Keratinocyte (primary cell): Measurements from ENCODE around the gene RNF38. TPM values are rescaled to one million over a fixed set of nuclear protein-coding genes. Genes with fewer than 3 reads are reported as not detected.

Source experiments
- DNase-seq: peaks from one replicate; pipeline ENCODE4 v3.0.0-alpha.2; 2011; ENCODE audit warnings: low read depth, missing footprints, low spot score
- FAIRE-seq: peaks from 2 replicates; lab custom pipeline; 2011; peaks lifted over from hg19 to GRCh38; lab: Jason Lieb, UNC
- H2AFZ ChIP-seq: 2 replicates; pipeline ENCODE4 v1.6.0; 2012; ENCODE audit warnings: low read length, control low read depth, inconsistent platforms; ENCODE audit not compliant: control insufficient read depth
- H3K27ac ChIP-seq: 2 replicates; pipeline ENCODE4 v1.5.1; 2011; ENCODE audit warnings: low read length; ENCODE audit not compliant: control insufficient read depth, insufficient read depth
- H3K27me3 ChIP-seq: 3 replicates; pipeline ENCODE4 v1.6.0; 2011; ENCODE audit warnings: low read length; ENCODE audit not compliant: control insufficient read depth, insufficient read depth; ENCODE audit errors: extremely low read depth
- H3K36me3 ChIP-seq, 2 experiments: 2 replicates in 1 of 2; 3 replicates in 1 of 2; pipeline ENCODE4 v1.5.1; 2011; ENCODE audit warnings: low read length in 2 of 2, mild to moderate bottlenecking in 1 of 2; ENCODE audit not compliant: control insufficient read depth in 2 of 2, insufficient read depth in 2 of 2; ENCODE audit errors: extremely low read depth in 1 of 2
- H3K4me1 ChIP-seq: 3 replicates; pipeline ENCODE4 v1.5.1; 2011; ENCODE audit warnings: low read length; ENCODE audit not compliant: control insufficient read depth, insufficient read depth; ENCODE audit errors: extremely low read depth
- H3K4me2 ChIP-seq: 3 replicates; pipeline ENCODE4 v1.6.0; 2011; ENCODE audit warnings: low read depth, low read length; ENCODE audit not compliant: control insufficient read depth, insufficient read depth; ENCODE audit errors: extremely low read depth
- H3K4me3 ChIP-seq, 3 experiments: fragments of 200-600 bp in 1 of 3; sonication (generic) in 1 of 3; 2 replicates in 2 of 3; 3 replicates in 1 of 3; pipeline ENCODE4 v1.5.1; 2011 to 2016; ENCODE audit warnings: low read length in 3 of 3, mild to moderate bottlenecking in 3 of 3, control low read depth in 2 of 3, inconsistent platforms in 1 of 3, low read depth in 1 of 3, mixed read lengths in 1 of 3, mixed run types in 1 of 3, moderate library complexity in 1 of 3; ENCODE audit not compliant: control insufficient read depth in 2 of 3, insufficient read depth in 2 of 3; ENCODE audit errors: extremely low read depth in 1 of 3
- H3K79me2 ChIP-seq: 2 replicates; pipeline ENCODE4 v1.6.0; 2012; ENCODE audit warnings: low read length; ENCODE audit not compliant: control insufficient read depth, insufficient read depth
- H3K9ac ChIP-seq: 3 replicates; pipeline ENCODE4 v1.6.0; 2011; ENCODE audit warnings: low read length; ENCODE audit not compliant: control insufficient read depth, insufficient read depth; ENCODE audit errors: extremely low read depth
- H3K9me1 ChIP-seq: 3 replicates; pipeline ENCODE4 v1.6.0; 2011; ENCODE audit warnings: low read length; ENCODE audit not compliant: control insufficient read depth, insufficient read depth; ENCODE audit errors: extremely low read depth
- H3K9me3 ChIP-seq: 2 replicates; pipeline ENCODE4 v1.5.1; 2012; ENCODE audit warnings: low read depth, low read length; ENCODE audit not compliant: control insufficient read depth
- H4K20me1 ChIP-seq: 3 replicates; pipeline ENCODE4 v1.6.0; 2011; ENCODE audit warnings: low read length; ENCODE audit not compliant: control insufficient read depth, insufficient read depth; ENCODE audit errors: extremely low read depth
- CTCF ChIP-seq, 3 experiments: IDR thresholded peaks in 1 of 3; conservative IDR thresholded peaks in 1 of 3; optimal IDR thresholded peaks in 1 of 3; 2 replicates in 2 of 3; 3 replicates in 1 of 3; pipeline versions ENCODE3 to v1.5.1; 2011; ENCODE audit warnings: low read length in 3 of 3, mild to moderate bottlenecking in 3 of 3, moderate library complexity in 2 of 3, control low read depth in 1 of 3, inconsistent platforms in 1 of 3; ENCODE audit not compliant: insufficient read depth in 2 of 3; ENCODE audit errors: extremely low read depth in 1 of 3
- EZH2 ChIP-seq: IDR thresholded peaks from one replicate; pipeline ENCODE4 v1.6.1; 2012; ENCODE audit warnings: inconsistent platforms, mild to moderate bottlenecking, low read length, moderate library complexity
- dilution Hi-C: fragments of 300-500 bp; cut with MboI; formaldehyde crosslinking; loops from one replicate; pipeline ENCODE4 v1.7.0; 2020; ENCODE audit warnings: low sequenced_read_pairs; ENCODE audit not compliant: extremely low pct_ligation_motif_present
- polyA plus RNA-seq, 5 experiments: library from polyadenylated mRNA; depleted of rRNA in 3 of 5; stranded (reverse) in 3 of 5; stranded (forward) in 1 of 5; unstranded in 1 of 5; fragments of >200 nt; gene quantifications; 1 replicate in 1 of 5; 2 replicates in 3 of 5; 3 replicates in 1 of 5; pipeline versions ENCODE4 v1.2.1 to v1.2.3, GENCODE V29; 2011 to 2012; ENCODE audit warnings: missing spikeins in 2 of 5, low read depth in 1 of 5, low replicate concordance in 1 of 5

RNF38 gene
- polyA plus RNA-seq, 1 donor (not counting 4 experiments of a cell fraction or from before 2014, with no cell fraction given): 12.5 TPM

GRCh38 chr9:36319183-36319582, 80.9 kb downstream of the RNF38 start:
- Histone ChIP-seq H4K20me1 (no peaks in the 10 kb centered on the region), H3K9me3 (no peaks in the 10 kb centered on the region), H2AFZ (peak overlapping the region; percentile 54), H3K27ac (peak overlapping the region; percentile 68), H3K9ac (peak overlapping the region; percentile 63), H3K9me1 (no peaks in the 10 kb centered on the region), H3K79me2 (no peaks in the 10 kb centered on the region), H3K4me2 (peak overlapping the region; percentile 35), H3K36me3 (no peaks in the 10 kb centered on the region), H3K27me3 (no peaks in the 10 kb centered on the region), H3K4me1 (peaks cover 42% of the 10 kb centered on the region), H3K4me3 (no peak overlapping the region)
- FAIRE-seq: no peak
- no peak for DNase-seq
- dilution Hi-C loops: no loop called here
- TF ChIP-seq CTCF (optimal IDR thresholded peaks at IDR 0.05 in 1 of 3, IDR thresholded peaks at IDR 0.05 in 1 of 3, conservative IDR thresholded peaks at IDR 0.05 in 1 of 3; ENCODE audit: extremely low read depth in 1 of 3, insufficient read depth in 2 of 3, low read length in 3 of 3) (no peak), EZH2 (no peak)

- FAIRE-seq (no peak), DNase-seq (no peak)
- no peak overlapping the region for H3K4me3 ChIP-seq
- H3K27me3 ChIP-seq: no peaks in the 10 kb centered on the region
- dilution Hi-C loops: no loop called here
- H4K20me1 ChIP-seq: no peaks in the 10 kb centered on the region
- H3K36me3 ChIP-seq: no peaks in the 10 kb centered on the region
- H3K4me1 ChIP-seq: peaks cover 42% of the 10 kb centered on the region
- H3K4me2 ChIP-seq: peak overlapping the region; percentile 7
- no peak overlapping the region for H3K9ac ChIP-seq
- peak overlapping the region; percentile 68 for H3K27ac ChIP-seq
- TF ChIP-seq EZH2: no peak
- TF ChIP-seq CTCF (optimal IDR thresholded peaks at IDR 0.05 in 1 of 3, IDR thresholded peaks at IDR 0.05 in 1 of 3, conservative IDR thresholded peaks at IDR 0.05 in 1 of 3; ENCODE audit: extremely low read depth in 1 of 3, insufficient read depth in 2 of 3, low read length in 3 of 3): no peak
- no peak overlapping the region for H2AFZ ChIP-seq
- no peaks in the 10 kb centered on the region for H3K9me3 ChIP-seq
- no peaks in the 10 kb centered on the region for H3K79me2 ChIP-seq
- no peaks in the 10 kb centered on the region for H3K9me1 ChIP-seq
Observed at GRCh38 chr9:36318212-36318802, 81.8 kb downstream of the RNF38 start.
